ENCODE results near the gene SMAD3.

DNA sequence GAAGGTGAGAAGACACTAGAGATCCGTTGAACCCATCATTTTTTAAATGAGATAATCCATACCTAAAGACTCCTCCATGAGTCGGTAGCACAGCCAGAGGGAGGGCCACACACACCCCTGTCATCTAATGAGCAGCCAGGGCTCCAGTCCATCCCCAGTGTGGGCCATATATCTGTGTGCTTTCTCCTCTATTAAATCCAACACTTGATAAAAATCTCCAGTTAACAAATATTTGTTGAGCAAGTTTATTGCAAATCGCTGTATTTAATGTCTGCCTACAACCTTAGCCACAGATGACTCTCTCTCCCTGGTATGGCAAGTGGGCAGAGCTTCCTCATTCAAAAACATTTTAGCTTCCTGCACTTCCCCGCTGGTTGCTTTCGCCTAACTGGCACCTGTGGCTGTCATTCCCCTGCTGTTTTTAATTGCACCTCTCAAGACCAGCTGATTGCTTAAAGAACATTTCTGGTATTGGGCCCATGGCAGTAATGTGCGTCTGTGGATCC is 82.8 kb downstream of the SMAD3 start:
- TF ChIP-seq CTCF (conservative IDR thresholded peaks at IDR 0.05; ENCODE audit: low read length) (no peak), EZH2phosphoT487 (IDR thresholded peaks at IDR 0.05; ENCODE audit: borderline replicate concordance, low read depth, low read length) (no peak)
